Activated T-cell treated with anti-CD3 and anti-CD28 coated beads for 24 hours (primary cell): Measurements from ENCODE around the gene EIF2AK3.

ENCODE experiments used
- DNase-seq: peaks from one replicate; pipeline ENCODE4 v3.0.0-alpha.2; 2020; ENCODE audit warnings: low read depth

EIF2AK3 gene

DNA sequence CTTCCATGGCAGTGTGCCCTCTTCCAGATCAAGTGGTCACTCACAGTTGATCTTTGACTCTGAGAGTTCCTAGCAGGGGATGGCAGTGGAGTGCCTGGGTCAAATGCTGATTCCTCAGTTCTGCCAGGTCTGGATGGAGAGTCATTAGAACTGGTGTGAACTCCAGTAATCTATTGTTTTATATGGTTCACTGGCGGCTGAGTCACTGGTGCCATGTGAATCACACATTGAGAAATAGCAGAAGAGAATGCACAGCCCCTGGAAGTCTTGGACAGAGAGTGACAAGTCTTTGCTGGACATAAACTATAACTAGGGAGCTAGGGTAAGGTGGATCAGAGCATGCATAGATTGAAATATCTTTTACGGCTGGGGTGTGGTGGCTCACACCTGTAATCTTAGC lies 86.9 kb downstream of the EIF2AK3 start:
- DNase-seq: no peak

- DNase-seq: no peak
Measured at GRCh38 chr2:88538362-88538917, 88.8 kb downstream of the EIF2AK3 start.

DNA sequence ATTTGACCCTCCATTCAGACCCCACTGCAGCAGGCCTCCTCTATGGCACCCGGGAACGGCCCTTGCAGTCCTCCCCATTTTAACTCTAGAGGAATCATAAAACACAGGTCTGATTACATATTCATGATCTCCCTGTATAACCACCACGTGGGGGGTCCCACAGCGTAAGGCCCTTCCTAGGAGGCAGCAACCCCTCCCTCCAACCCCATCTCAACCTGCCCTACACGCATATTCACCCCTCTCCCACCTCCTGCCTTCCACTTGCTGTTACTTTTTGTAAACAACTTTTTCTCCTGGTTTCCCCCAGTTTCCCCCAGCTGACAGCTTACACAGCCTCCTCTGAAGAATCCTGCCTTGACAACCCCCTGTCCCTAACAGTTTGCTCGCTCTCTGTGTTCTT lies 89.6 kb downstream of the EIF2AK3 start:
- DNase-seq: no peak

DNA sequence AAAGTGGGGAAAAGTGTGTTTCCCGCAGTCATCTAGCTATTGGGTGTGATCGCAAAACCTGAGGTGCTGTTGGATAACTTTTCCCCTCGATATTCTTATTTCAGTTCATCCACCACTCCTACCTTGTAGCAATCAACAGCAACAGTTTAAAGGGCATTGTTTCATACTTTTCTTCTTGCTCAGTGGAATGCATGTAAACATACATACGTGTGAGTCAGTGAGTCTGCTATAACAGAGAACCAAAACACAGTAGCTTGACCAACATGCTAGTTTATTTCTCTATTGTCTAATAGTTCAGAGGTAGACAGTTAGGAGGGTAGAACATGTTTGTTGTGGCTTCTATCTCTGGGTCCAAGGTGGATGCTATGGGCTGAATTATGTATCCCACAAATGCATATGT lies 97.2 kb downstream of the EIF2AK3 start:
- no peak for DNase-seq

GRCh38 chr2:88521445-88522073 lies 105.7 kb downstream of the EIF2AK3 start:
- no peak for DNase-seq

DNA sequence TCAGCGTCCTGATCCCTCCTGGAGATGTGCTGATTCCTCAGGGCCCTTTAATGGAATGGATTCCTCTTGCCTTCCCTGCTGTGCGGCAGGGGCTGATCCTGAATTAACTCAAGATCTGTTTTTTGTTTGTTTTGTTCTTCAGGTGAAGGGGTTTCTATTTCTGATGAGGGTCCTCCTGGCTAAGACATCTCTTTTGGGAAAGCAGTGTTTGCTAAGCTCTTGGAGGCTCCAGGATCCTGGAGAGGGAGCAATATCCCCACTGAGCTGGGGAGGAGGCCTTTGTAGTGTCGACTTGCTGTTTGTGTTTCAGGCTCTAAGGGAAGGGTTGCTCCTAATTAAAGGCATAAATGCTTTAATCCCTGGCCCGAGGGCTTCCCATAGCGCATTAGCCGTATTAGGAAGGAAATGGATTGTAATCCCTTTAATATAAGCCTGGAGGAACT lies 109.5 kb downstream of the EIF2AK3 start:
- no peak for DNase-seq
